Neural progenitor cell (in vitro differentiated cells): ENCODE measurements around the gene HOXD13. TPM values are rescaled to one million over a fixed set of nuclear protein-coding genes. Genes with fewer than 3 reads are reported as not detected.

Experiments
- DNase-seq: peaks from one replicate; pipeline ENCODE4 v3.0.0-alpha.2; 2016; ENCODE audit warnings: low spot score
- H2AFZ ChIP-seq: fragments of 200-600 bp; sonication (generic); replicated peaks from 2 replicates; pipeline ENCODE4 v1.6.1; 2016; ENCODE audit warnings: antibody characterized with exemption
- H3F3A ChIP-seq: fragments of 200-600 bp; sonication (generic); 2 replicates; pipeline ENCODE4 v1.6.1; 2016; ENCODE audit warnings: antibody characterized with exemption, low read depth
- H3K27ac ChIP-seq: fragments of 200-600 bp; sonication (generic); 2 replicates; pipeline ENCODE4 v1.5.1; 2016; ENCODE audit warnings: mild to moderate bottlenecking
- H3K27me3 ChIP-seq: fragments of 200-600 bp; sonication (generic); 2 replicates; pipeline ENCODE4 v1.6.1; 2016; ENCODE audit warnings: mild to moderate bottlenecking, moderate library complexity
- H3K36me3 ChIP-seq: fragments of 200-600 bp; sonication (generic); 2 replicates; pipeline ENCODE4 v1.5.1; 2016
- H3K4me1 ChIP-seq: fragments of 200-600 bp; sonication (generic); 2 replicates; pipeline ENCODE4 v1.6.1; 2016; ENCODE audit warnings: mixed run types
- H3K4me2 ChIP-seq: fragments of 200-600 bp; sonication (generic); 2 replicates; pipeline ENCODE4 v1.6.1; 2016
- H3K4me3 ChIP-seq: fragments of 200-600 bp; sonication (generic); 2 replicates; pipeline ENCODE4 v1.5.1; 2016
- H3K79me2 ChIP-seq: fragments of 200-600 bp; sonication (generic); 2 replicates; pipeline ENCODE4 v1.6.1; 2016; ENCODE audit warnings: low read depth
- H3K9ac ChIP-seq: fragments of 200-600 bp; sonication (generic); 2 replicates; pipeline ENCODE4 v1.6.1; 2016
- H3K9me3 ChIP-seq: fragments of 200-600 bp; sonication (generic); 2 replicates; pipeline ENCODE4 v1.5.1; 2016; ENCODE audit warnings: low read depth
- H4K20me1 ChIP-seq: fragments of 200-600 bp; sonication (generic); 2 replicates; pipeline ENCODE4 v1.6.1; 2016; ENCODE audit warnings: low read depth
- H3K27ac Mint-ChIP-seq: 3 replicates; pipeline ENCODE4 v1.8.0; 2021; ENCODE audit warnings: mixed read lengths
- H3K27me3 Mint-ChIP-seq: 2 replicates; pipeline ENCODE4 v1.8.0; 2022; ENCODE audit warnings: low read depth, mild to moderate bottlenecking, inconsistent platforms, moderate library complexity, mixed read lengths; ENCODE audit not compliant: insufficient read depth
- H3K36me3 Mint-ChIP-seq: 3 replicates; pipeline ENCODE4 v1.8.0; 2021; ENCODE audit warnings: mixed read lengths
- H3K4me1 Mint-ChIP-seq: 3 replicates; pipeline ENCODE4 v1.8.0; 2021; ENCODE audit warnings: mixed read lengths
- H3K4me3 Mint-ChIP-seq: 3 replicates; pipeline ENCODE4 v1.8.0; 2021; ENCODE audit warnings: mild to moderate bottlenecking, moderate library complexity, mixed read lengths
- H3K9me3 Mint-ChIP-seq: 3 replicates; pipeline ENCODE4 v1.8.0; 2020; ENCODE audit warnings: mixed read lengths
- CTCF ChIP-seq: fragments of 200-600 bp; sonication (generic); IDR thresholded peaks from 2 replicates; pipeline ENCODE4 v1.5.1; 2017; ENCODE audit warnings: antibody characterized with exemption, mild to moderate bottlenecking
- EZH2 ChIP-seq: fragments of 200-600 bp; sonication (generic); IDR thresholded peaks from 2 replicates; pipeline ENCODE4 v1.6.1; 2017; ENCODE audit warnings: antibody characterized with exemption, mild to moderate bottlenecking, moderate library complexity
- EZH2phosphoT487 ChIP-seq: fragments of 200-600 bp; sonication (generic); IDR thresholded peaks from 2 replicates; pipeline ENCODE4 v1.6.1; 2017; ENCODE audit warnings: antibody characterized with exemption
- total RNA-seq: library from RNA; depleted of rRNA; stranded (reverse); fragments of >200 nt; gene quantifications from 2 replicates; pipeline ENCODE4 v1.2.3, GENCODE V29; 2015; ENCODE audit warnings: low replicate concordance

Gene HOXD13
- total RNA-seq, 1 donor from 2014 or later, result not detected

- H3K9me3 ChIP-seq, result no peaks in the 10 kb centered on the region
- peak overlapping the region; percentile 52 for H3K4me3 ChIP-seq
- H3K4me1 Mint-ChIP-seq, result peaks cover 10% of the 10 kb centered on the region
- peak; percentile 71 for DNase-seq
- peak overlapping the region; percentile 64 for H2AFZ ChIP-seq
- no peaks in the 10 kb centered on the region for H3K36me3 ChIP-seq
- TF ChIP-seq EZH2 (peak; percentile 98), EZH2phosphoT487 (peak; percentile 90), CTCF (peak; percentile 35)
- no peaks in the 10 kb centered on the region for H3K36me3 Mint-ChIP-seq
- peaks cover 100% of the 10 kb centered on the region for H3K27me3 ChIP-seq
- no peak overlapping the region for H3K9ac ChIP-seq
- peak overlapping the region; percentile 72 for H3K4me3 Mint-ChIP-seq
- peak overlapping the region; percentile 80 for H3K4me2 ChIP-seq
- H4K20me1 ChIP-seq, result peaks cover 93% of the 10 kb centered on the region
- H3K9me3 Mint-ChIP-seq, result peaks cover 6% of the 10 kb centered on the region
- no peaks in the 10 kb centered on the region for H3F3A ChIP-seq
- H3K27ac ChIP-seq, result no peak overlapping the region
- H3K27me3 Mint-ChIP-seq, result peaks cover 90% of the 10 kb centered on the region
- H3K79me2 ChIP-seq, result no peaks in the 10 kb centered on the region
- no peak overlapping the region for H3K27ac Mint-ChIP-seq
- H3K4me1 ChIP-seq, result no peaks in the 10 kb centered on the region
These were observed 800 bp downstream of the HOXD13 start for GRCh38 chr2:176093145-176093897.

- Mint-ChIP-seq H3K4me3 (peak overlapping the region; percentile 7), H3K9me3 (peaks cover 6% of the 10 kb centered on the region), H3K4me1 (peaks cover 10% of the 10 kb centered on the region), H3K36me3 (no peaks in the 10 kb centered on the region), H3K27ac (no peak overlapping the region), H3K27me3 (peaks cover 90% of the 10 kb centered on the region)
- Histone ChIP-seq H3K79me2 (no peaks in the 10 kb centered on the region), H3K36me3 (no peaks in the 10 kb centered on the region), H3K27ac (no peak overlapping the region), H3K9me3 (no peaks in the 10 kb centered on the region), H4K20me1 (peaks cover 94% of the 10 kb centered on the region), H3K4me2 (no peak overlapping the region), H3K27me3 (peaks cover 100% of the 10 kb centered on the region), H2AFZ (no peak overlapping the region), H3F3A (no peaks in the 10 kb centered on the region), H3K4me1 (no peaks in the 10 kb centered on the region), H3K4me3 (no peak overlapping the region), H3K9ac (no peak overlapping the region)
- peak; percentile 87 for TF ChIP-seq EZH2
- TF ChIP-seq EZH2phosphoT487, result no peak
- no peak for DNase-seq
These were observed 1.4 kb downstream of the HOXD13 start for GRCh38 chr2:176093898-176094249.

- Mint-ChIP-seq H3K36me3 (no peaks in the 10 kb centered on the region), H3K4me1 (peaks cover 10% of the 10 kb centered on the region), H3K4me3 (no peak overlapping the region), H3K27me3 (peaks cover 90% of the 10 kb centered on the region), H3K9me3 (peaks cover 6% of the 10 kb centered on the region), H3K27ac (no peak overlapping the region)
- Histone ChIP-seq H3K4me3 (no peak overlapping the region), H3K27me3 (peaks cover 100% of the 10 kb centered on the region), H3K36me3 (no peaks in the 10 kb centered on the region), H3K4me1 (no peaks in the 10 kb centered on the region), H3K4me2 (no peak overlapping the region), H3K9ac (no peak overlapping the region), H3F3A (no peaks in the 10 kb centered on the region), H4K20me1 (peaks cover 94% of the 10 kb centered on the region), H3K9me3 (no peaks in the 10 kb centered on the region), H2AFZ (no peak overlapping the region), H3K79me2 (no peaks in the 10 kb centered on the region), H3K27ac (no peak overlapping the region)
- TF ChIP-seq EZH2 (no peak), CTCF (no peak), EZH2phosphoT487 (no peak)
- DNase-seq, result no peak
These were observed 1.8 kb downstream of the HOXD13 start for GRCh38 chr2:176094349-176094748.

- no peak overlapping the region for H3K4me3 Mint-ChIP-seq
- Histone ChIP-seq H3K79me2 (no peaks in the 10 kb centered on the region), H3F3A (no peaks in the 10 kb centered on the region), H3K4me3 (no peak overlapping the region), H3K36me3 (no peaks in the 10 kb centered on the region), H4K20me1 (peaks cover 93% of the 10 kb centered on the region), H3K27me3 (peaks cover 100% of the 10 kb centered on the region), H3K9ac (no peak overlapping the region), H3K9me3 (no peaks in the 10 kb centered on the region), H2AFZ (no peak overlapping the region), H3K4me2 (no peak overlapping the region), H3K27ac (no peak overlapping the region), H3K4me1 (no peaks in the 10 kb centered on the region)
- TF ChIP-seq EZH2 (no peak), CTCF (no peak), EZH2phosphoT487 (no peak)
- peaks cover 10% of the 10 kb centered on the region for H3K4me1 Mint-ChIP-seq
- H3K27ac Mint-ChIP-seq, result no peak overlapping the region
- peaks cover 88% of the 10 kb centered on the region for H3K27me3 Mint-ChIP-seq
- H3K36me3 Mint-ChIP-seq, result no peaks in the 10 kb centered on the region
- peaks cover 6% of the 10 kb centered on the region for H3K9me3 Mint-ChIP-seq
- no peak for DNase-seq
These were observed 2.9 kb downstream of the HOXD13 start for GRCh38 chr2:176095421-176095820.
